Heart right ventricle (tissue), 16 donors: ENCODE measurements around the gene JUP. TPM values are rescaled to one million over a fixed set of nuclear protein-coding genes. Genes with fewer than 3 reads are reported as not detected.
A peak's percentile ranks its signal among the peaks of the same experiment; 100 is the strongest.
"Not testable (repeated sequence)": the region's sequence is repeated elsewhere in the genome, so short reads cannot be mapped to it uniquely, and the experiment has no call there.

Experiments used
- ATAC-seq, 8 donors: fragments of 200-7000 bp; cut with Tn5 transposase; one replicate each; pipeline ENCODE4 v1.9.1; 2020; ENCODE audit warnings: mild to moderate bottlenecking in 8 of 8, moderate library complexity in 8 of 8, moderate number of reproducible peaks in 1 of 8
- DNase-seq, 2 donors: peaks; one replicate each; pipeline ENCODE4 v3.0.0-alpha.2; 2020
- H3K27ac ChIP-seq, 10 donors: fragments of 200-600 bp; sonication (generic) in 2 of 10; one replicate each; pipeline versions ENCODE4 v1.5.0 to v1.8.0; 2020 to 2022; ENCODE audit warnings: mild to moderate bottlenecking in 3 of 10
- H3K27me3 ChIP-seq, 7 donors: fragments of 200-600 bp; one replicate each; pipeline ENCODE4 v1.8.0; 2021 to 2022; ENCODE audit warnings: mild to moderate bottlenecking in 2 of 7
- H3K36me3 ChIP-seq, 9 donors: fragments of 200-600 bp; sonication (generic) in 1 of 9; one replicate each; pipeline versions ENCODE4 v1.5.0 to v1.8.0; 2020 to 2022; ENCODE audit warnings: mild to moderate bottlenecking in 2 of 9
- H3K4me1 ChIP-seq, 9 donors: fragments of 200-600 bp; sonication (generic) in 1 of 9; one replicate each; pipeline versions ENCODE4 v1.5.0 to v1.8.0; 2020 to 2022; ENCODE audit warnings: mild to moderate bottlenecking in 4 of 9
- H3K4me3 ChIP-seq, 10 donors: fragments of 200-600 bp; sonication (generic) in 2 of 10; one replicate each; pipeline versions ENCODE4 v1.5.0 to v1.8.0; 2020 to 2022; ENCODE audit warnings: mild to moderate bottlenecking in 7 of 10, moderate library complexity in 2 of 10
- H3K9me3 ChIP-seq, 11 donors: fragments of 200-600 bp in 10 of 11; sonication (generic) in 2 of 11; one replicate each; pipeline versions ENCODE4 v1.5.0 to v1.8.0; 2013 to 2022; ENCODE audit warnings: mild to moderate bottlenecking in 2 of 11, control low read depth in 1 of 11, moderate library complexity in 1 of 11
- WGBS, 2 donors: extraction: QIAGEN DNeasy Blood & Tissue Kit; methylation state at CpG; one replicate each; pipeline ENCODE4 v1.1.7; 2013; ENCODE audit warnings: inconsistent platforms in 1 of 2; 5-methylcytosine and 5-hydroxymethylcytosine counted together
- intact Hi-C, 10 donors: fragments of 100-400 bp; cut with DNase I; formaldehyde crosslinking; loops; one replicate each; pipeline versions ENCODE4 v1.11.1 to v1.14.2; 2022
- polyA plus RNA-seq, 2 donors: library from polyadenylated mRNA; stranded (reverse); fragments of 200-250 nt; gene quantifications; one replicate each; pipeline ENCODE4 v1.2.3, GENCODE V29; 2013
- total RNA-seq, 10 donors: library from RNA; stranded (reverse); fragmentation: NEBNext Ultra II Directional in 3 of 10; extraction: Animal tissue kit (Norgen Biotek cat#: 25700) in 3 of 10; gene quantifications; one replicate each; pipeline versions ENCODE4 v1.2.1 to v1.2.4, GENCODE V29; 2021 to 2023
- TF ChIP-seq, protein P1 (sequence below), 9 donors: fragments of 200-600 bp; sonication (generic) in 2 of 9; IDR thresholded peaks; one replicate each; pipeline versions ENCODE4 v1.5.0 to v1.8.0; 2021 to 2022; ENCODE audit warnings: antibody characterized with exemption in 9 of 9, mild to moderate bottlenecking in 5 of 9, moderate library complexity in 1 of 9
- donor health status: Arrhythmogenic right ventricular cardiomyopathy.
- donor health status: ischemic (EF 13 %, LVEDD 7.1; RV severe dilation, severe dysfunction).
- donor health status: healthy with polysubstance abuse.
- donor health status: DM: no; HTN: yes; CAD: no.
- donor health status: DM: no; HTN: no; CAD: no.
- donor health status: ischemic (EF 25% LVEDD 6.9; RV normal size, moderate dysfunction).
- donor health status: ischemic (EF 25% LVEDD 5.7; RV mildly dilated, moderate dysfunction).
- donor health status: healthy.
- donor health status: DM: yes; HTN: yes; CAD: no.
- donor health status: Ischemic cardiomyopathy.
- donor health status: ischemic (EF 35%, LVEDD 5.7; RV mildly dilated, moderate dysfunction).
- donor health status: nonischemic (EF 11% LVEDD 7.7; RV severe dilation, severe dysfunction).
- donor health status: DM: yes; HTN: yes; CAD: no.
- donor health status: PGD.
- donor health status: ischemic (EF 29% LVEDD 5.4; RV normal size, mild dysfunction).
- donor health status: nonischemic (EF 23%, LVEDD 6.1; RV moderate dilation, normal function).

Gene JUP
- total and polyA plus RNA-seq, 12 donors: 80.2 to 217 (median 154) TPM

- no peak for ATAC-seq
- H3K27me3 ChIP-seq: peaks cover 0 to 6% (median 0%) of the 10 kb centered on the region in 7 donors
- 35 to 37% methylated on average over 13 of the region's 13 CpGs for WGBS, 2 donors
Observed at GRCh38 chr17:41781404-41782110, 5.0 kb downstream of the JUP start.

GRCh38 chr17:41779954-41780353 lies 6.6 kb downstream of the JUP start:
- H3K4me3 ChIP-seq: no peak overlapping the region
- peaks cover 0 to 6% (median 0%) of the 10 kb centered on the region in 7 donors for H3K27me3 ChIP-seq
- H3K4me1 ChIP-seq: peaks cover 45 to 100% (median 97%) of the 10 kb centered on the region in 9 donors
- TF ChIP-seq, protein P1, sequence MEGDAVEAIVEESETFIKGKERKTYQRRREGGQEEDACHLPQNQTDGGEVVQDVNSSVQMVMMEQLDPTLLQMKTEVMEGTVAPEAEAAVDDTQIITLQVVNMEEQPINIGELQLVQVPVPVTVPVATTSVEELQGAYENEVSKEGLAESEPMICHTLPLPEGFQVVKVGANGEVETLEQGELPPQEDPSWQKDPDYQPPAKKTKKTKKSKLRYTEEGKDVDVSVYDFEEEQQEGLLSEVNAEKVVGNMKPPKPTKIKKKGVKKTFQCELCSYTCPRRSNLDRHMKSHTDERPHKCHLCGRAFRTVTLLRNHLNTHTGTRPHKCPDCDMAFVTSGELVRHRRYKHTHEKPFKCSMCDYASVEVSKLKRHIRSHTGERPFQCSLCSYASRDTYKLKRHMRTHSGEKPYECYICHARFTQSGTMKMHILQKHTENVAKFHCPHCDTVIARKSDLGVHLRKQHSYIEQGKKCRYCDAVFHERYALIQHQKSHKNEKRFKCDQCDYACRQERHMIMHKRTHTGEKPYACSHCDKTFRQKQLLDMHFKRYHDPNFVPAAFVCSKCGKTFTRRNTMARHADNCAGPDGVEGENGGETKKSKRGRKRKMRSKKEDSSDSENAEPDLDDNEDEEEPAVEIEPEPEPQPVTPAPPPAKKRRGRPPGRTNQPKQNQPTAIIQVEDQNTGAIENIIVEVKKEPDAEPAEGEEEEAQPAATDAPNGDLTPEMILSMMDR (IDR thresholded peaks at IDR 0.05): no peak
- intact Hi-C loops: no loop called here
- no peak for ATAC-seq
- peaks cover 0 to 9% (median 0%) of the 10 kb centered on the region in 9 donors for H3K36me3 ChIP-seq
- WGBS, 2 donors: 88 to 92% methylated on average over 1 of the region's 1 CpG
- no peak for DNase-seq
- no peaks in the 10 kb centered on the region for H3K9me3 ChIP-seq
- H3K27ac ChIP-seq: peak overlapping the region in 9 of 10 donors; percentile 83 to 97 (median 95)

More at GRCh38 chr17:41781404-41782110, 5.0 kb downstream of the JUP start:
- DNase-seq: peak in 1 of 2 donors; percentile 56
- TF ChIP-seq, protein P1 (IDR thresholded peaks at IDR 0.05): no peak
- Histone ChIP-seq H3K4me1 (peaks cover 31 to 96% (median 88%) of the 10 kb centered on the region in 9 donors), H3K4me3 (peak overlapping the region in 4 of 10 donors; percentile 5 to 92 (median 19)), H3K36me3 (no peaks in the 10 kb centered on the region), H3K9me3 (no peaks in the 10 kb centered on the region), H3K27ac (peak overlapping the region; percentile 76 to 97 (median 95))
- intact Hi-C loops: no loop called here

DNA sequence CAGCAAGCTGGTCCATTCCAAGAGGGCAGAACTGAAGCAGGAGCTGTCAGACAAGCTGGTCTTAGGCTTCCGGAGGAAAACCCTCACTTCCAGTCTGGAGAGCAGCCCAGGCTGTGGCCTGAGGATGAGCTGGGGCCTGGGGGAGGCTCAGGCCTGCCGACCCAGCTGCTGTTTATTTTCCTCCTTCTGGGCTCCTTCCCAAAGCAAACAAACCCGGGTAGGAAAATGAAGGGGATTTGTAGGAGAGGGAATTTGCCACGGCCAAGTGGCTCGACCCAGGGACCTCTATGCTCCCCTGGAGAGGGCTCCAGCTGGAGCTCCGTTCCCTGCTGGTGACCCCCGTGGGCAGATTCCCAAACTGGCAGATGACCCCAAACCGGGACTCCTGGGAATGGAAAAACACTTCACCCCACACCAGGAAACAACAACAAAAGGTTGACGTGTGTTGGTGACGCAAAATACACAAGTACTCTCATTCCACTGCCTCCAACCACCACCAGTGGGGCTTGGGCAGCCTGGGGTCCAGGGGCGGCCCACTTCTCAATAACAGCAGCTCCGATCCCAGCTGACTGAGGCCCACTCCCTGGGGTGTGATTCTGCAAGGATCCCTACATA lies 8.8 kb downstream of the JUP start:
- ATAC-seq: peak; percentile 43 to 77 (median 66)
- Histone ChIP-seq H3K27ac (peak overlapping the region; percentile 86 to 97 (median 95)), H3K27me3 (no peaks in the 10 kb centered on the region), H3K36me3 (peaks cover 0 to 17% (median 0%) of the 10 kb centered on the region in 9 donors), H3K4me3 (peak overlapping the region in 4 of 10 donors; percentile 6 to 22 (median 10)), H3K4me1 (peaks cover 65 to 100% (median 99%) of the 10 kb centered on the region in 9 donors), H3K9me3 (no peaks in the 10 kb centered on the region)
- DNase-seq: peak; percentile 87 to 89
- intact Hi-C loops: loop anchor here in 1 of 10 donors (2.0 kb wide), 1 partner anchor 15 kb away; no protein-coding TSS in a partner anchor
- TF ChIP-seq, protein P1 (IDR thresholded peaks at IDR 0.05): peak in 1 of 9 donors; percentile 21
- 6 to 8% methylated on average over 12 of the region's 12 CpGs for WGBS, 2 donors

DNA sequence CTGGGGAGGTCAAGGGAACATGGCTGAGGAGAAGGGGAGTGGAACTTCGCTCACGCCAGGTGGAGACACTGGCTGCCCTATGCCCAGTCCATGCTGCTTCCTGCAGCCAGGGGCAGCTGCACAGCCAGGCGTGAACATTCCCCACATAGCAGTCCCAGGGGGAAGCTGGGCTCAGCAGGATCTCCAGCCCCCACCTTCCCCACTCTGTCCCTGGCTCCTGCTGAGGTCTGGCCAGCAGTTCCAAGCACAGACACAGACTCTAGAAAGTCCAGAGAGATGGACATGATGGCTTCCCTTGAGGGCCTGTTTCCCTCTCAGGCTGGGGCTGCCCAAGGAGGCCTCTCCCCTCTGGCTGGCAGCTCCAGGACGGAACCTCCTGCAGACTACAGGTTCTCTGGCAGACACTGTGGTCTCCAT lies 9.3 kb downstream of the JUP start:
- peak; percentile 77 to 79 for DNase-seq
- Histone ChIP-seq H3K36me3 (peaks cover 0 to 21% (median 4%) of the 10 kb centered on the region in 9 donors), H3K9me3 (no peaks in the 10 kb centered on the region), H3K4me3 (peak overlapping the region in 3 of 10 donors; percentile 6 to 22 (median 13)), H3K27me3 (no peaks in the 10 kb centered on the region), H3K27ac (peak overlapping the region; percentile 86 to 97 (median 95)), H3K4me1 (peaks cover 62 to 100% (median 99%) of the 10 kb centered on the region in 9 donors)
- intact Hi-C loops: loop anchor here in 1 of 10 donors (2.0 kb wide), 1 partner anchor 16 kb away; no protein-coding TSS in a partner anchor
- WGBS, 2 donors: 5 to 13% methylated on average over 4 of the region's 4 CpGs
- TF ChIP-seq, protein P1 (IDR thresholded peaks at IDR 0.05): peak; percentile 36 to 73 (median 58)
- ATAC-seq: peak; percentile 50 to 79 (median 65)

GRCh38 chr17:41776262-41776900 lies 10.1 kb downstream of the JUP start:
- WGBS, 2 donors: 73 to 74% methylated on average over 14 of the region's 14 CpGs
- DNase-seq, H3K27me3 ChIP-seq, ATAC-seq, H3K9me3 ChIP-seq: not testable (repeated sequence)
- intact Hi-C loops: loop anchor here in 1 of 10 donors (2.0 kb wide), 1 partner anchor 16 kb away; no protein-coding TSS in a partner anchor
- Histone ChIP-seq H3K4me1 (peaks cover 58 to 100% (median 92%) of the 10 kb centered on the region in 9 donors), H3K36me3 (peaks cover 0 to 29% (median 9%) of the 10 kb centered on the region in 9 donors), H3K4me3 (peak overlapping the region in 2 of 10 donors; percentile 7 to 22), H3K27ac (peak overlapping the region; percentile 86 to 97 (median 95))
